Progenitor cell of endocrine pancreas (in vitro differentiated cells): ENCODE results near the gene HSPA12B. TPM values are rescaled to one million over a fixed set of nuclear protein-coding genes. Genes with fewer than 3 reads are reported as not detected.

ENCODE experiments used
- DNase-seq: peaks from one replicate; pipeline ENCODE4 v3.0.0; 2021; ENCODE audit warnings: low spot score; ENCODE audit not compliant: unreplicated experiment
- H3K27ac Mint-ChIP-seq: 2 replicates; pipeline ENCODE4 v1.8.0; 2021; ENCODE audit warnings: mild to moderate bottlenecking, moderate library complexity, mixed read lengths
- H3K27me3 Mint-ChIP-seq: 2 replicates; pipeline ENCODE4 v1.8.0; 2021; ENCODE audit warnings: mixed read lengths
- H3K36me3 Mint-ChIP-seq: 2 replicates; pipeline ENCODE4 v1.8.0; 2022; ENCODE audit warnings: mixed read lengths; ENCODE audit not compliant: insufficient read depth
- H3K4me1 Mint-ChIP-seq: 2 replicates; pipeline ENCODE4 v1.8.0; 2021; ENCODE audit warnings: low read depth, mixed read lengths
- H3K4me3 Mint-ChIP-seq: 2 replicates; pipeline ENCODE4 v1.8.0; 2021; ENCODE audit warnings: low read depth, mild to moderate bottlenecking, moderate library complexity, mixed read lengths
- H3K9me3 Mint-ChIP-seq: 2 replicates; pipeline ENCODE4 v1.8.0; 2021; ENCODE audit warnings: low read depth, mixed read lengths
- CTCF ChIP-seq: fragments of 200-600 bp; sonication (generic); IDR thresholded peaks from one replicate; pipeline ENCODE4 v1.5.0; 2021; ENCODE audit warnings: antibody characterized with exemption, mild to moderate bottlenecking; ENCODE audit not compliant: unreplicated experiment
- long read RNA-seq: library from polyadenylated mRNA; unstranded; transcript quantifications from one replicate; pipeline ENCODE4 v2.0.0, GENCODE V29; 2020
- total RNA-seq: library from RNA; stranded (reverse); gene quantifications from 2 replicates; pipeline ENCODE4 v1.2.1, GENCODE V29; 2021

Gene HSPA12B
- not detected in 2 replicates for total RNA-seq
- long read RNA-seq: 0 reads

- TF ChIP-seq CTCF: no peak
- Mint-ChIP-seq H3K27ac (no peak within 1 kb of the TSS), H3K9me3 (no peaks in the 10 kb centered on the region), H3K4me3 (no peak within 1 kb of the TSS), H3K36me3 (no peaks in the 10 kb centered on the region), H3K4me1 (peaks cover 7% of the 10 kb centered on the region), H3K27me3 (peaks cover 60% of the 10 kb centered on the region)
- DNase-seq: no peak
Observed at GRCh38 chr20:3732327-3733118, at the start of gene HSPA12B. TSS of gene HSPA12B (plus strand) at chr20:3732685. CDS start at chr20:3738675, 5,990 bp downstream.

GRCh38 chr20:3685341-3685740, 47.1 kb upstream of the HSPA12B start:
- Mint-ChIP-seq H3K4me3 (no peak overlapping the region), H3K9me3 (no peaks in the 10 kb centered on the region), H3K27ac (no peak overlapping the region), H3K36me3 (no peaks in the 10 kb centered on the region), H3K27me3 (peaks cover 65% of the 10 kb centered on the region), H3K4me1 (peaks cover 4% of the 10 kb centered on the region)
- TF ChIP-seq CTCF: no peak
- DNase-seq: no peak

GRCh38 chr20:3686421-3686820, 46.1 kb upstream of the HSPA12B start:
- no peak for DNase-seq
- Mint-ChIP-seq H3K27ac (no peak overlapping the region), H3K27me3 (peaks cover 56% of the 10 kb centered on the region), H3K36me3 (no peaks in the 10 kb centered on the region), H3K9me3 (no peaks in the 10 kb centered on the region), H3K4me1 (no peaks in the 10 kb centered on the region), H3K4me3 (no peak overlapping the region)
- TF ChIP-seq CTCF: no peak

GRCh38 chr20:3686867-3687321, 45.6 kb upstream of the HSPA12B start:
- Mint-ChIP-seq H3K4me1 (no peaks in the 10 kb centered on the region), H3K4me3 (no peak overlapping the region), H3K27ac (no peak overlapping the region), H3K27me3 (peaks cover 55% of the 10 kb centered on the region), H3K36me3 (no peaks in the 10 kb centered on the region), H3K9me3 (no peaks in the 10 kb centered on the region)
- TF ChIP-seq CTCF: no peak
- no peak for DNase-seq

GRCh38 chr20:3687655-3688054, 44.8 kb upstream of the HSPA12B start:
- no peak for DNase-seq
- Mint-ChIP-seq H3K27me3 (peaks cover 51% of the 10 kb centered on the region), H3K27ac (no peak overlapping the region), H3K9me3 (no peaks in the 10 kb centered on the region), H3K4me1 (no peaks in the 10 kb centered on the region), H3K36me3 (no peaks in the 10 kb centered on the region), H3K4me3 (no peak overlapping the region)
- no peak for TF ChIP-seq CTCF
